Measurements from ENCODE around the gene OR6C65.

DNA sequence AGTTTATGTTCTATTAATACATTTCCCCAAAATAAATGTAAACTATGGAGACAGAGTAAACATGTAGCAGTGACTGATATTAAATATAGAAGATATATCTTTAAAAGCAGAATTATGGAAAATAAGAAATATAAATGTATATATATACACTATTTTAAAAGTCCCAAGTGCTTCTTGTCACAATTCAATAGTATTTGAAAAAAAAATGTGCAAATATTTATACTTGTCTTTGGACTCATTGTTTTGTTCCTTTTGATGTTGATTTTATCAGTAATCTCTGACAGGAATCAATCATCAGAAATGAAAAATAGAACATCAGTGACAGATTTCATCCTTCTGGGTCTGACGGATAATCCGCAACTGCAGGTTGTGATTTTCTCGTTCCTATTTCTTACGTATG is 25.6 kb downstream of the OR6C65 start, which contains the start of gene OR6C76:
- TF ChIP-seq CTCF (IDR thresholded peaks at IDR 0.05; ENCODE audit: low read depth, low read length) (no peak), EZH2phosphoT487 (IDR thresholded peaks at IDR 0.05; ENCODE audit: low read depth) (no peak)

Data from OCI-LY3 (cell line).